ENCODE measurements around the gene NUP62CL.
"Not testable (repeated sequence)": the region's sequence is repeated elsewhere in the genome, so short reads cannot be mapped to it uniquely, and the experiment has no call there.

The NUP62CL gene

DNA sequence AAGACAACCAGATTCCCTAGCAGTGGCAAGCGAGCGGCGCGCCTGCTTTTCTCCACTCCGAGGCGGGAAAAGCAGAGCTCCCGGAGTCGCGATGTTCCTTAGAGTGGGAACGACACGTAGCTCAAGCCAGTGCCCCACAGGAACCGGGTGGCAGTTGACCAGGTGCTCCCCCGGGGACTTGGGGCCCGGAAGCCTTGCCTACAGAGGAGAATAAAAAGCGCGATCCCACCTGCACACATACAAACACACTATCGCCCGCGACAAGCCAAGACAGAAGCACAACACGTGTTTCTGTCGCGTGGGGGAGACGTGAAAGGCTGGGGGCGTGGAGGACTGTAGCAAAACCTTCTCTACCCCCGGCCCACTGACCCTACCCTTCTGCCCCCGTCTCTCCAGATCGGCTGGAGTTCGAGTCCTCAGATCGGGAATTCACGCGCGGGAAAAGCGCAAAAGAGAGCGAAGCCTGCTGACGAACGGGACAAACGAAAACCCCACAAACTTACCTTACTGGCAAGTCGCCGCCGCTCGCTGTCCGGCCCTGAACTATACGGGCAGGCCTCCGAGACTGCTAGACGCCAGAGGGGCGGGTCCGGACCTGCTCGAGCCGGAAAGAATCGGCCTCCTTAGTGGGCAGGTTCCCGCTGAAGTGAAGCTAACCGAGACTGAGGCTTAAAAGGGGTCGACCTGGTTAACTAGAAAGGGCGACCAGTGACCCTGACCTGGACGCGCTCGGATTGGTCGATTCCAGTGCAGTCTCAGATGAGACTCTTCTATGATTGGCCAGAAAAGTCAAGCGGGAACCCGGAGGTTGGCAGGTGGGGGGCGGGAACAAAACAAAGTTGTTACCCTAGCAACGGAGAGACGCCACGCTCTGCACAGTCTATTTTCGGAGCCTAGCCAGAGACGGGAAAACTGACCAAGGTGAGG lies at the start of gene NUP62CL, which contains the start of gene DNAAF6:
TSS of gene NUP62CL (minus strand) at position 664 of the 927 bp plus-strand sequence. CDS start 31,287 bp downstream, outside the sequence.
TSS of gene DNAAF6 (plus strand) at position 842 of the 927 bp plus-strand sequence. CDS start 6,265 bp downstream, outside the sequence.
- DNase-seq: peak; percentile 90 to 93
- no peak for TF ChIP-seq GATA1 (IDR thresholded peaks at IDR 0.05; ENCODE audit: low read depth, low read length)
- peak; percentile 74 for TF ChIP-seq POLR2A (IDR thresholded peaks at IDR 0.05; ENCODE audit: low read length)

DNA sequence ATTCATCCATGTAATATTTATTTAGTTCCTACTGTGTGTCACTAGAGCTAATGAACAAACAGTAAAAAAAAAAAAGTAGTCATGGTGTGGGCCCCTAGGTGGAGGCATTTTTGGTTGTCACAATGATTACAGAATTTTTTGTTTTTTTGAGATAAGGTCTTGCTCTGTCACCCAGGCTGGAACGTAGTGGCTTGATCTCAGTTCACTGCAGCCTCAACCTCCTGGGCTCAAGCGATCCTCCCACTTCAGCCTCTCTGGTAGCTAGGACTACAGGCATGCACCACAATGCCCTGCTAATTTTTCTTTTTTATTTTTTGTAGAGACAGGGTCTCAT lies 22.2 kb upstream of the NUP62CL start:
- TF ChIP-seq POLR2A (IDR thresholded peaks at IDR 0.05; ENCODE audit: low read length) (no peak), GATA1 (IDR thresholded peaks at IDR 0.05; ENCODE audit: low read depth, low read length) (no peak)
- peak; percentile 55 to 67 for DNase-seq

DNA sequence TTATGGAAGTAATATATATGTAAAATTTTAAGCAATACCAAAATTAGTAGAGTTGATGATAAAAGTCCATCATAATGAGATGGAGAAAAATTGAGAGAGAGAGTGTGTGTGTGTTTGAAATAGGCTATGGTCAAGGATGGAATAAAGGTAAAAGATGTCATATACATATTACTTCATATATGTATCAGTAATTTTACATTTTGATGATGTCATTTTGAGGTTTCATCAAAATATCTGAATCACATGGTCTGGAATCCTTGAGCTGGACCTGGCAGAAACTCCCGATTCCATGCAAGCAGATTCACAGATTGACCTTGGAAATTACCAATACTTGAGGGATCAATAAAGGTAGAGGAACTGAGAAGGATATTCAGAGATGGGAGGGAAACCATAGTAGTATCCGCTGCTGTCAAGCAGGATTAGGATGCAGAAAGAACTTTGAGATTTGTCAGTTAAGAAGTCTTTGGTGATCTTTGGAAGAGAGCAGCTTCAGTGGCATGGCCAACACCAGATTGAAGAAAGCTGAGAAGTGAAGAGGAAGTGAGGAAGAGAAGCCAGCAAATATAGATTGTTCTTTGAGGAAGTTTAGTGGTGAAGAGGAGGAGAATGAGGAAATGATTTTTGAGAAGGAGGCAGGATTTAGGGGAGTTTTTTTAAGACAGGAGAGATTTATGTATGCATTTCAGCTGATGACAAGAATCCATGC lies 21.7 kb upstream of the NUP62CL start:
- DNase-seq: peak in 1 of 2 experiments; percentile 20
- TF ChIP-seq POLR2A (IDR thresholded peaks at IDR 0.05; ENCODE audit: low read length) (no peak), GATA1 (IDR thresholded peaks at IDR 0.05; ENCODE audit: low read depth, low read length) (no peak)

DNA sequence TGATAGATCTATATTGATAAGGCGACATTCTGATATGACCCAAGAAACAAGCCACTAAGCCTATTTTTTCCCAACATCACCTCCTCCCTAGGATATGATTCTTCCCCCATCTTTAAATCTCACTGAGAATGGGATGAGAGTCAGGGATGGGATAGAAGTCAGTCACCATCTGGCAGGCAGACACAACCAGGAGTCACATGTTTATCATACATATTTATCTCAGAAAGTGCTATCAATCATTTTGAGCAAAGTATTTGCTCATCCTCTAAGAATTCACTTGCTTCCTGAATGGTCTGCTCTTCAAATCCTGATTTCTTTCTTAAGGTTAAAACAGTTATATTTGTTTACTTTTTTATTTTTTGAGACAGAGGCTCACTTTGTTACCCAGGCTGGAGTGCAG lies 20.5 kb upstream of the NUP62CL start:
- no peak for TF ChIP-seq POLR2A (IDR thresholded peaks at IDR 0.05; ENCODE audit: low read length)
- no peak for TF ChIP-seq GATA1 (IDR thresholded peaks at IDR 0.05; ENCODE audit: low read depth, low read length)
- DNase-seq: no peak

DNA sequence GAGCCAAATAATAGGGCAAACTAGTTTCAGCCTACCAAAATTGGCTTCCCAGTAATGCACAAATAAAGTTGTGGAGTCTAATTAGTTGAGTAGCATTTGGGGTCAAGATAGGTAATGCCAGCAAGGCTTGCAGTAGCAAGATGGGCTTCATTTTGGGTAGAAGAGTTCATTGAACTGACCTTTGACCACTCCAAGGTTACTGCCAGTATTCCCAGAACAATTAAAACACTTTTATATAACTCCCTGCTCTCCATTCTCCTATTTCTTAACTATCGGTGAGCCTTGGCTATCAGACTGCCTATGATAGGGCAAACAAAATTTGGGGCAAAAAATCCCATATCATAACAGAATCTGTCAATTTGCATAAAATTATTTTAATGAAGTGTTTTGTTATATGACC lies 7.2 kb upstream of the NUP62CL start:
- TF ChIP-seq POLR2A (IDR thresholded peaks at IDR 0.05; ENCODE audit: low read length) (no peak), GATA1 (IDR thresholded peaks at IDR 0.05; ENCODE audit: low read depth, low read length) (no peak)
- no peak for DNase-seq

DNA sequence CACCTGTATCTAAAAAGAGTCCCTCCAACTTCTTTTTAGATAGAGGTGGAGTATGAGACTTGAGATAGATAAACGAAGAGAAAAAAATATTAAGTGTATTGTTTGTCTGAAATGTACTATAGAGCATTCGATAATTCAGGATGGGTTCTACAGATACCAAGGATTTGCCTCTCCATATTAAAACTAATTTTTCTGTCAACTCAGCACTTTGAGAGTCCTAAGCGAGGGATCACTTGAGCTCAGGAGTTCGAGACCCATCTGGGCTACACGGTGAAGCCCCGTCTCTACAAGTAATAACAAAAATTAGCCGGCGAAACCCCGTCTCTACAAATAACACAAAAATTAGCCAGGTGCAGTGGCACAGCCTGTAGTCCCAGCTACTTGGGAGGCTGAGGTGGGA lies 1.7 kb upstream of the NUP62CL start:
- no peak for DNase-seq
- TF ChIP-seq POLR2A (IDR thresholded peaks at IDR 0.05; ENCODE audit: low read length) (no peak), GATA1 (IDR thresholded peaks at IDR 0.05; ENCODE audit: low read depth, low read length) (no peak)

GRCh38 chrX:107207089-107207488 lies 856 bp upstream of the NUP62CL start:
- no peak for TF ChIP-seq POLR2A (IDR thresholded peaks at IDR 0.05; ENCODE audit: low read length)
- no peak for TF ChIP-seq GATA1 (IDR thresholded peaks at IDR 0.05; ENCODE audit: low read depth, low read length)
- peak; percentile 3 to 9 for DNase-seq

DNA sequence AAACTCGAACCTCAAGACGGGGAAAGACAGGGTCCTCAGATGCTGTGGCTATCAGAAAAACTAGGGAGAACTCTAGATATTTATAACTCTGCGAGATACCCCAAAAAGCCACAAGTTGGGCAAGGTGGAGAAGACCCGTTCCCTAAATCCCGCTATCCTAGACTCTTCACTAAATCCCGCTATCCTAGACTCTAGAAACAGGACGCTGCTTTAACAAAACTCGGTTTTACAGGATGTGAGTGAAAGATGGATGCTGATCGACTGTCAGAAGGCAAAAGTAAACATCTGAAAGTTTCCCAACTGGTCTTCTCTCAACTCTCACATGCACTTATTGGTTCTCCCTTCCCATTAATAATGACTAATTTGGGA lies 448 bp upstream of the NUP62CL start:
- no peak for DNase-seq
- TF ChIP-seq GATA1 (IDR thresholded peaks at IDR 0.05; ENCODE audit: low read depth, low read length) (no peak), POLR2A (IDR thresholded peaks at IDR 0.05; ENCODE audit: low read length) (no peak)

DNA sequence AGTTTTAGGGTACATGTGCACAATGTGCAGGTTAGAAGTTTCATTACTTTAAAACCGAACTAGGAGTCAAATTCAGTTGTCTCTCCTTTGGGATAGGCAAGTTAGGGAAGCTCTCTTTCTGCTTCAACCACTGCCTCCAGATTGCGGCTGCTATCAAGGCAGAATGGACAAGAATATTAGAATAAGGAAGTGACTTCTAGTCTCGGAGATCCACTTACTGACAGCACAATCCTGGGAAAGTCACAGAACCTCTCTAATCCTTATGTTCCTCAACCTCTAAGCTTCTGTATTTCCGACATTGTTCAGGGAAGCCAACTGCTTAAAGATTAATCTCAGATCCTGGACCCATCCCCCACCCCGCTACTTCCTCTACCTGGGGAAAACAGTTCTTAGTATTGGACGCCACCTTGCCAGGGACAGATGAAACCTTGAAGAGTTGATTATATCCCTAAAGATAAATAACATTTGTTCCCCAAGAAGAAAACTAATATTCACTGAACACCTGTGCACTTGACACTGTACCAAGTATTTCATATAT lies 2.1 kb downstream of the NUP62CL start:
- peak; percentile 5 to 11 for DNase-seq
- TF ChIP-seq GATA1 (IDR thresholded peaks at IDR 0.05; ENCODE audit: low read depth, low read length): no peak
- TF ChIP-seq POLR2A (IDR thresholded peaks at IDR 0.05; ENCODE audit: low read length): no peak

DNA sequence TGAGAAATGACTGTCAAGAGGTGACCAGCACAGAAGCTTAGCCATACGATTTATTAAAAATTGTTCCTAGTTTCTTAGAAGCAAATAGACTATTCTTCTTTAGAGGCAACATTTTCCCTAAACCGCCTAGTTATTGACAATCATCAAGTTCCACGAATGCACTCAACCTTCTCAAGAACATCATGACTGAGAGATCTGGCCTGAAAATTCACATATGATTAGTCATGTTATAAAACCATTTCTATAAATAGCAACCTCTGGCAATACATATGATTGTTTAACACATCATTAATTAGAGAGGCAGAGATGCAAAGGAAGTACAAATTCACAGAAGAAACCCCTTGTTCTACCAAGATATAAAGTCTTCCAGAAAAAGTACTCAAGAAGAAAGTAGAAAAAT lies 6.7 kb downstream of the NUP62CL start:
- no peak for DNase-seq
- TF ChIP-seq POLR2A (IDR thresholded peaks at IDR 0.05; ENCODE audit: low read length) (no peak), GATA1 (IDR thresholded peaks at IDR 0.05; ENCODE audit: low read depth, low read length) (no peak)

GRCh38 chrX:107198074-107198473 lies 8.2 kb downstream of the NUP62CL start:
- not testable (repeated sequence) for DNase-seq

DNA sequence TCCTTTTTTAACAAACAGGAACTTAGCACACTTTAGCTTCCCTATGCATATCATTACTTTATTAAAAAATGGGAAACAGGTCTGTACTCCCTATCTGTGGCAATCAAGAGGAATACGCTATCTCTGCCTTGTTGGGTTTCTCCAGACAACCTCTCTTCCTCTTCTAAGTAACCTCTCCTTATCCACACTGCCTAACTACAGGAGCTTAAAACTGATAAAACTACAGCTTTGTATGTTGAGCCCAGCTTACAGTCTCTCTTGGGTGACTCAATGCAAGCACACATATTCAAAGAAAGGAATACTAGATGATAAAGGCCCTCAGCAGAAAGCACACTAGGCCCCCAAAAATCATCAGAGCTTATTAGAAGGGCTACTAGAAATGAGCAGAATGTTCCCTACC lies 8.9 kb downstream of the NUP62CL start:
- TF ChIP-seq POLR2A (IDR thresholded peaks at IDR 0.05; ENCODE audit: low read length): no peak
- DNase-seq: peak; percentile 24 to 66

- no peak for TF ChIP-seq GATA1 (IDR thresholded peaks at IDR 0.05; ENCODE audit: low read depth, low read length)
- TF ChIP-seq POLR2A (IDR thresholded peaks at IDR 0.05; ENCODE audit: low read length): no peak
Observed at GRCh38 chrX:107171369-107172102, 34.7 kb downstream of the NUP62CL start.

DNA sequence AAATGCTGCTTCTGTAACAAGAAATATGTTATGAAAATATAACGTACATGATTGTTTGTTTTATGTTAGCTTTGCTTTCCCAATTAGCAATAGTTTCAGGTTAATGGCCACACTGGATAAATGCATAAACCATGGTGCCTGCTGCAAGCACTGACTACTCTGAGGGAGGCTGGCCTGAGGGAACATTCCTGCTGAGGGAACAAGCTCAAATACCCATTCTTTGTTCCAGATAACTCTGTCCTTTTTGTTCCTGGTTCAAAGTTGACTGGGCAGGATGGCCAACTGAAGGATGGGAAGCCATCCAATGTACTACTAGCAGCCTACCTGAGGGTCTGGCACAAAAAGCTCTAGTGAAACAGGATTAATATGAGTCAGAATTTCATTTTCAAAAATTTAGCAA lies 37.5 kb downstream of the NUP62CL start:
- TF ChIP-seq GATA1 (IDR thresholded peaks at IDR 0.05; ENCODE audit: low read depth, low read length) (no peak), POLR2A (IDR thresholded peaks at IDR 0.05; ENCODE audit: low read length) (no peak)
- peak; percentile 19 to 35 for DNase-seq

More at GRCh38 chrX:107171369-107172102, 34.7 kb downstream of the NUP62CL start:
- DNase-seq: no peak

All from erythroblast (primary cell).